Right renal cortex interstitium (tissue), 3 donors: ENCODE measurements around the gene UQCRC2. TPM values are rescaled to one million over a fixed set of nuclear protein-coding genes. Genes with fewer than 3 reads are reported as not detected.
"Not testable (repeated sequence)": the region's sequence is repeated elsewhere in the genome, so short reads cannot be mapped to it uniquely, and the experiment has no call there.

ENCODE experiments used
- DNase-seq, 3 donors: peaks; one replicate each; pipeline ENCODE4 v3.0.0-alpha.2; 2013; ENCODE audit warnings: low read depth in 3 of 3, low spot score in 2 of 3
- polyA plus RNA-seq, 3 donors: library from polyadenylated mRNA; unstranded; fragments of 120-200 nt; gene quantifications; one replicate each; pipeline ENCODE4 v1.2.1, GENCODE V29; 2013; ENCODE audit not compliant: insufficient read length in 3 of 3

Gene UQCRC2
- 100 to 1,000 TPM; 314 to 351 (median 316) TPM for polyA plus RNA-seq

- peak; percentile 91 to 97 (median 92) for DNase-seq
Observed at GRCh38 chr16:21952793-21953540, at the start of gene UQCRC2. TSS of gene UQCRC2 (plus strand) at chr16:21953361. CDS start at chr16:21953424, 63 bp downstream.

GRCh38 chr16:21932650-21933049 lies 20.5 kb upstream of the UQCRC2 start:
- DNase-seq = not testable (repeated sequence)

GRCh38 chr16:21933316-21933715 lies 19.8 kb upstream of the UQCRC2 start:
- DNase-seq = not testable (repeated sequence)

GRCh38 chr16:21933790-21934189 lies 19.4 kb upstream of the UQCRC2 start:
- DNase-seq = not testable (repeated sequence)

- not testable (repeated sequence) for DNase-seq
Observed at GRCh38 chr16:21936216-21936615, 16.9 kb upstream of the UQCRC2 start.

- DNase-seq = no peak
Observed at GRCh38 chr16:21937336-21937829, 15.8 kb upstream of the UQCRC2 start.

GRCh38 chr16:21940570-21940969 lies 12.6 kb upstream of the UQCRC2 start:
- no peak for DNase-seq

GRCh38 chr16:21943571-21943970 lies 9.6 kb upstream of the UQCRC2 start:
- DNase-seq = no peak

- DNase-seq = no peak
Observed at GRCh38 chr16:21946889-21947635, 6.1 kb upstream of the UQCRC2 start.

- no peak for DNase-seq
Observed at GRCh38 chr16:21949713-21950260, 3.4 kb upstream of the UQCRC2 start.

- DNase-seq = no peak
Observed at GRCh38 chr16:21950782-21951521, 2.2 kb upstream of the UQCRC2 start.

GRCh38 chr16:21952040-21952792 lies 945 bp upstream of the UQCRC2 start:
- peak in 2 of 3 donors; percentile 42 to 43 for DNase-seq

- DNase-seq = peak in 1 of 3 donors; percentile 27
Observed at GRCh38 chr16:21953541-21953902, 361 bp downstream of the UQCRC2 start.

- DNase-seq = no peak
Observed at GRCh38 chr16:21957714-21958346, 4.7 kb downstream of the UQCRC2 start.

- no peak for DNase-seq
Observed at GRCh38 chr16:21959050-21959449, 5.9 kb downstream of the UQCRC2 start.

- DNase-seq = no peak
Observed at GRCh38 chr16:21962475-21962874, 9.3 kb downstream of the UQCRC2 start.

- DNase-seq = no peak
Observed at GRCh38 chr16:21963887-21964286, 10.7 kb downstream of the UQCRC2 start.

GRCh38 chr16:21964353-21964752 lies 11.2 kb downstream of the UQCRC2 start:
- DNase-seq = no peak

GRCh38 chr16:21971856-21972255 lies 18.7 kb downstream of the UQCRC2 start:
- no peak for DNase-seq

- no peak for DNase-seq
Observed at GRCh38 chr16:21973945-21974344, 20.8 kb downstream of the UQCRC2 start.
